Trophoblast cell (in vitro differentiated cells and primary cell): ENCODE results near the gene COA3.

ENCODE experiments used
- DNase-seq, 2 donors: peaks; one replicate each; pipeline ENCODE4 v3.0.0-alpha.2; 2016
- H2AFZ ChIP-seq: 2 replicates; pipeline ENCODE4 v1.6.1; 2013; ENCODE audit warnings: low read length, moderate library complexity, mild to moderate bottlenecking; ENCODE audit not compliant: insufficient read depth, poor library complexity
- H2AK5ac ChIP-seq: 2 replicates; pipeline ENCODE4 v1.6.1; 2013; ENCODE audit warnings: mild to moderate bottlenecking, low read length
- H2BK120ac ChIP-seq: 2 replicates; pipeline ENCODE4 v1.6.1; 2013; ENCODE audit warnings: low read length, mild to moderate bottlenecking, moderate library complexity; ENCODE audit not compliant: insufficient read depth, poor library complexity
- H2BK12ac ChIP-seq: 2 replicates; pipeline ENCODE4 v1.6.1; 2013; ENCODE audit warnings: mild to moderate bottlenecking, low read length, moderate library complexity
- H2BK5ac ChIP-seq: 2 replicates; pipeline ENCODE4 v1.6.1; 2013; ENCODE audit warnings: low read length, low read depth, moderate library complexity, mild to moderate bottlenecking; ENCODE audit not compliant: poor library complexity
- H3K14ac ChIP-seq: 2 replicates; pipeline ENCODE4 v1.6.1; 2013; ENCODE audit warnings: mild to moderate bottlenecking, low read length
- H3K18ac ChIP-seq: 2 replicates; pipeline ENCODE4 v1.6.1; 2013; ENCODE audit warnings: mild to moderate bottlenecking, low read length
- H3K23ac ChIP-seq: 2 replicates; pipeline ENCODE4 v1.6.1; 2013; ENCODE audit warnings: low read length
- H3K27ac ChIP-seq: 2 replicates; pipeline ENCODE4 v1.5.1; 2013; ENCODE audit warnings: low read depth, mild to moderate bottlenecking, inconsistent platforms, low read length, moderate library complexity
- H3K27me3 ChIP-seq: 2 replicates; pipeline ENCODE4 v1.6.1; 2013; ENCODE audit warnings: inconsistent platforms, mild to moderate bottlenecking, low read length, moderate library complexity; ENCODE audit not compliant: insufficient read depth
- H3K36me3 ChIP-seq, 2 experiments: 1 replicate in 1 of 2; 2 replicates in 1 of 2; pipeline ENCODE4 v1.6.1; 2013; ENCODE audit warnings: low read length in 2 of 2, mild to moderate bottlenecking in 2 of 2, moderate library complexity in 1 of 2; ENCODE audit not compliant: insufficient read depth in 2 of 2, control insufficient read depth in 1 of 2
- H3K4ac ChIP-seq: 2 replicates; pipeline ENCODE4 v1.6.1; 2013; ENCODE audit warnings: low read depth, mild to moderate bottlenecking, low read length, moderate library complexity
- H3K4me1 ChIP-seq, 2 experiments: 1 replicate in 1 of 2; 2 replicates in 1 of 2; pipeline ENCODE4 v1.6.1; 2013; ENCODE audit warnings: low read length in 2 of 2, mild to moderate bottlenecking in 2 of 2, moderate library complexity in 1 of 2; ENCODE audit not compliant: insufficient read depth in 2 of 2, control insufficient read depth in 1 of 2
- H3K4me2 ChIP-seq: 2 replicates; pipeline ENCODE4 v1.6.1; 2013; ENCODE audit warnings: inconsistent platforms, mild to moderate bottlenecking, low read length, moderate library complexity
- H3K4me3 ChIP-seq: 2 replicates; pipeline ENCODE4 v1.5.1; 2013; ENCODE audit warnings: mild to moderate bottlenecking, low read depth, low read length, inconsistent platforms
- H3K79me1 ChIP-seq: one replicate; pipeline ENCODE4 v1.6.1; 2013; ENCODE audit warnings: low read length
- H3K79me2 ChIP-seq: 2 replicates; pipeline ENCODE4 v1.6.1; 2013; ENCODE audit warnings: low read length, mild to moderate bottlenecking; ENCODE audit not compliant: control insufficient read depth, insufficient read depth, poor library complexity
- H3K9ac ChIP-seq: 2 replicates; pipeline ENCODE4 v1.6.1; 2013; ENCODE audit warnings: mild to moderate bottlenecking, low read length
- H3K9me3 ChIP-seq: 2 replicates; pipeline ENCODE4 v1.6.1; 2013; ENCODE audit warnings: low read depth, mild to moderate bottlenecking, control low read depth, inconsistent platforms, low read length; ENCODE audit not compliant: insufficient read depth
- H4K12ac ChIP-seq: 2 replicates; pipeline ENCODE4 v1.6.1; 2013; ENCODE audit warnings: low read depth, mild to moderate bottlenecking, low read length, moderate library complexity
- H4K8ac ChIP-seq: 2 replicates; pipeline ENCODE4 v1.6.1; 2013; ENCODE audit warnings: low read depth, mild to moderate bottlenecking, low read length, moderate library complexity
- H4K91ac ChIP-seq: one replicate; pipeline ENCODE4 v1.6.1; 2013; ENCODE audit warnings: low read depth, mild to moderate bottlenecking, low read length, moderate library complexity
- WGBS: extraction: QIAGEN DNeasy Blood & Tissue Kit; methylation state at CpG from one replicate; pipeline ENCODE4 v1.1.7; 2013; ENCODE audit warnings: missing lambda C conversion rate; ENCODE audit not compliant: insufficient read length, insufficient coverage; ENCODE audit errors: extremely low coverage; 5-methylcytosine and 5-hydroxymethylcytosine counted together

The COA3 gene

DNA sequence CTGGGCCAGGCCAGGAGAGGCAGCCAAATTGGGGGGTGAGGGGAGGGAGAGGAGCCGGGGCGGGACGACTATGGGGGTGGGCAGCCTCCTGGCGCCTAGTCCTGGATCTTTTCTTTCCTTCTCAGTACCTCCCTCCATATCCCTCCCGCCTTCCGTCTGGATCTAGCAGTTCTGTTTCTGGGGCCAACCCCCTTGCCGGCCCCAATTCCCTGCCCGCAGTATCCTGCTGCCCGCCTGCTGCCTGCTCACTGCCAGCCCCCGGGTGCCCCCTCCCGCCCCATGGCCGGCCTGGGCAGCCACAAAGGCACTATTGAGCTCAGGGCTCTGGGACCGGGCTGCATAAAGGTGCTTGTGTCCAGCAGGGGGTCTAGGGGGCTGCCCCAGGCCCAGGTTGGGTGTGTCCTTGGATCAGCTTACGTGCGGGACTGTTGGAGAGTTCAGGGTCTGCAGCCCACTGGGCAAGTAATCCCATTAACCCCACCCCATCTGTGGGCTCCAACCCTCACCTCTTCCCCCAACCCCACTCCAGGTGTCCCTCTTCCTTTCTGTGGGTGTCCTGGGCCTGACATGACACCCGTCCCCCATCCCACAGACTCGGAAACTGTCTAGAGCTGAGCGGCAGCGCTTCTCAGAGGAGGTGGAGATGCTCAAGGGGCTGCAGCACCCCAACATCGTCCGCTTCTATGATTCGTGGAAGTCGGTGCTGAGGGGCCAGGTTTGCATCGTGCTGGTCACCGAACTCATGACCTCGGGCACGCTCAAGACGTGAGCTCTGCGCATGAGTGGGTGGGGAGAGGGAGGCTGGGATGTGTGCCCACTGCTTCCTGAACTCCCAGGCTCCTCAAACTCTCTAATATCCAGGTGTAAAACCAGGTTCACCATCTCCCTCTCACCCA lies 16.1 kb downstream of the COA3 start:
- no peak overlapping the region for H3K9ac ChIP-seq
- H2AK5ac ChIP-seq: peak overlapping the region; percentile 1
- H3K23ac ChIP-seq: no peak overlapping the region
- no peak overlapping the region for H4K8ac ChIP-seq
- no peaks in the 10 kb centered on the region for H3K9me3 ChIP-seq
- H3K4me2 ChIP-seq: no peak overlapping the region
- H3K4me3 ChIP-seq: no peak overlapping the region
- H3K14ac ChIP-seq: no peak overlapping the region
- H3K4me1 ChIP-seq: peaks cover 24 to 29% of the 10 kb centered on the region in 2 experiments
- no peak overlapping the region for H4K91ac ChIP-seq
- no peak overlapping the region for H3K18ac ChIP-seq
- peaks cover 16 to 18% of the 10 kb centered on the region in 2 experiments for H3K36me3 ChIP-seq
- H2BK12ac ChIP-seq: no peak overlapping the region
- H3K4ac ChIP-seq: no peak overlapping the region
- no peak overlapping the region for H2BK120ac ChIP-seq
- peaks cover 9% of the 10 kb centered on the region for H3K27me3 ChIP-seq
- no CpG with 5 or more reads among the region's 29 CpGs for WGBS
- peaks cover 4% of the 10 kb centered on the region for H3K79me1 ChIP-seq
- no peak for DNase-seq
- H3K27ac ChIP-seq: no peak overlapping the region
- H4K12ac ChIP-seq: no peak overlapping the region
- H2BK5ac ChIP-seq: no peak overlapping the region
- H2AFZ ChIP-seq: no peak overlapping the region
- H3K79me2 ChIP-seq: peaks cover 4% of the 10 kb centered on the region

DNA sequence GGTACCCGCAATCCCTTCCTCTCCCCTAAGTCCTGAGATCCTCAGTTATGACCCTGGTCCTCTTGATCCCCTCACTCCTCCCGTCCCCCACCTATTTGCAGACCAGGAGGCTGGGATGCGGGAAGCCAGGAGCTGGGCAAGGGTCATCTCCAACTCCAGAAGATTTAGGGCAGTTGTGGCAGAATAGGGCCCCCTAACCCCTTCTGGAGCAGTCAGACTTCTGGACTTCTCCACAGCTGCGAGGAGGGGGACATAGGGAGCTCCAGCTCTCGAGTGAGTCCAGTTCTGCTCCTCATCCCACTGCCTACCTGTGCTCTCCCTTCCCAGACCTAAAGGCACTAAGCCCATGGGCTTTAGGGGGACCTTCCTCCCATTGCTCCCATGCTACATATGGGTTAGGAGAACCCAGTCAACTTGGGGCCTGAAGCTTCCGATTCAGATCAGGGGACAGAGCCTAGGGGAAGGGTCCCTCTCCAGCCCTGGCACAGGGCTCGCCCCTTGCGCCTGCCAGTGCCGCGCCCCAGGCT lies 16.8 kb downstream of the COA3 start:
- no peak overlapping the region for H3K4me3 ChIP-seq
- H2BK5ac ChIP-seq: no peak overlapping the region
- no peak overlapping the region for H3K4ac ChIP-seq
- WGBS: no CpG with 5 or more reads among the region's 10 CpGs
- H2AK5ac ChIP-seq: no peak overlapping the region
- H3K9me3 ChIP-seq: no peaks in the 10 kb centered on the region
- no peak overlapping the region for H2BK12ac ChIP-seq
- H3K4me2 ChIP-seq: no peak overlapping the region
- H3K14ac ChIP-seq: no peak overlapping the region
- H3K23ac ChIP-seq: no peak overlapping the region
- H3K27me3 ChIP-seq: peaks cover 9% of the 10 kb centered on the region
- H2BK120ac ChIP-seq: no peak overlapping the region
- no peak overlapping the region for H3K27ac ChIP-seq
- no peak overlapping the region for H4K8ac ChIP-seq
- peaks cover 24 to 29% of the 10 kb centered on the region in 2 experiments for H3K4me1 ChIP-seq
- H3K79me1 ChIP-seq: peaks cover 4% of the 10 kb centered on the region
- no peak overlapping the region for H4K12ac ChIP-seq
- no peak overlapping the region for H3K18ac ChIP-seq
- H3K9ac ChIP-seq: no peak overlapping the region
- H3K36me3 ChIP-seq: peaks cover 16 to 18% of the 10 kb centered on the region in 2 experiments
- H2AFZ ChIP-seq: no peak overlapping the region
- no peak for DNase-seq
- no peak overlapping the region for H4K91ac ChIP-seq
- H3K79me2 ChIP-seq: peaks cover 4% of the 10 kb centered on the region

DNA sequence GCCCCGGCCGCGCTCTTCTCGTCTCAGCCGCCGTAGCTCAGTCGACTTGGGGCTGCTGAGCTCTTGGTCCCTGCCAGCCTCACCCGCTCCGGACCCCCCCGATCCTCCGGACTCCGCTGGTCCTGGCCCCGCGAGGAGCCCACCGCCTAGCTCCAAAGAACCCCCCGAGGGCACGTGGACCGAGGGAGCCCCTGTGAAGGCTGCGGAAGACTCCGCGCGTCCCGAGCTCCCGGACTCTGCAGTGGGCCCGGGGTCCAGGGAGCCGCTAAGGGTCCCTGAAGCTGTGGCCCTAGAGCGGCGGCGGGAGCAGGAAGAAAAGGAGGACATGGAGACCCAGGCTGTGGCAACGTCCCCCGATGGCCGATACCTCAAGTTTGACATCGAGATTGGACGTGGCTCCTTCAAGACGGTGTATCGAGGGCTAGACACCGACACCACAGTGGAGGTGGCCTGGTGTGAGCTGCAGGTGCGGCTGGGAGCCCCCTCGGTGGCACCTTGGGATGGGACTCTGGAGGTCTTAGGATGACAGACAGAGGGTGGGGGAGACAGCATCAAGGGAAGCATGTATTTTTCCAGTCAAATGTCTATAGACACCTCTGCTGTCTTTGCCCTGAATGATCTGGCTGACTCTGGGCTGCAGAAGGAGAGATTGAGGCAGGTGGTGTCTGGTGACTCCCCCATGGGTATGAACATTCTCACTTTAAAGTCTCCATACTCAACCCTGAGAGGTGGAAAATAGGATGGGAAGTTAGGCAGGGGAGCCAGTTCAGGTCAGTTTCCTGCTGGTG lies 17.5 kb downstream of the COA3 start:
- Histone ChIP-seq H2BK12ac (no peak overlapping the region), H4K12ac (peak overlapping the region; percentile 24), H3K4me1 (peaks cover 24 to 29% of the 10 kb centered on the region in 2 experiments), H2BK120ac (no peak overlapping the region), H3K14ac (peak overlapping the region; percentile 30), H3K36me3 (peaks cover 18% of the 10 kb centered on the region in 2 experiments), H3K4ac (no peak overlapping the region), H2BK5ac (no peak overlapping the region), H3K27ac (no peak overlapping the region), H3K18ac (peak overlapping the region; percentile 47), H3K4me3 (peak overlapping the region; percentile 60), H4K91ac (no peak overlapping the region), H2AK5ac (no peak overlapping the region), H3K79me1 (peaks cover 4% of the 10 kb centered on the region), H3K27me3 (peaks cover 9% of the 10 kb centered on the region), H3K9me3 (no peaks in the 10 kb centered on the region), H3K9ac (no peak overlapping the region), H4K8ac (peak overlapping the region; percentile 59), H2AFZ (peak overlapping the region; percentile 67), H3K79me2 (peaks cover 4% of the 10 kb centered on the region), H3K23ac (no peak overlapping the region), H3K4me2 (peak overlapping the region; percentile 61)
- no peak for DNase-seq
- WGBS: no CpG with 5 or more reads among the region's 39 CpGs
